Smooth muscle cell (in vitro differentiated cells): ENCODE measurements around the gene SRI. TPM values are rescaled to one million over a fixed set of nuclear protein-coding genes. Genes with fewer than 3 reads are reported as not detected.

ENCODE experiments used
- DNase-seq: peaks from one replicate; lab custom pipeline; 2025; ENCODE audit not compliant: unreplicated experiment; lab: John Stamatoyannopoulos, UW
- H2AFZ ChIP-seq: fragments of 200-600 bp; sonication (generic); 2 replicates; pipeline ENCODE4 v1.6.0; 2016; ENCODE audit warnings: antibody characterized with exemption, low read depth, mild to moderate bottlenecking
- H3F3A ChIP-seq: fragments of 200-600 bp; sonication (generic); 2 replicates; pipeline ENCODE4 v1.6.0; 2017; ENCODE audit warnings: antibody characterized with exemption, low read depth
- H3K27ac ChIP-seq: fragments of 200-600 bp; sonication (generic); 2 replicates; pipeline ENCODE4 v1.5.1; 2016; ENCODE audit warnings: low read depth, mild to moderate bottlenecking
- H3K27me3 ChIP-seq: fragments of 200-600 bp; sonication (generic); 2 replicates; pipeline ENCODE4 v1.6.1; 2016; ENCODE audit warnings: low read depth, mild to moderate bottlenecking
- H3K36me3 ChIP-seq: fragments of 200-600 bp; sonication (generic); 2 replicates; pipeline ENCODE4 v1.5.1; 2016; ENCODE audit warnings: low read depth
- H3K4me1 ChIP-seq: fragments of 200-600 bp; sonication (generic); 2 replicates; pipeline ENCODE4 v1.5.1; 2016; ENCODE audit warnings: low read depth
- H3K4me2 ChIP-seq: fragments of 200-600 bp; sonication (generic); 2 replicates; pipeline ENCODE4 v1.6.0; 2016; ENCODE audit warnings: mild to moderate bottlenecking
- H3K4me3 ChIP-seq: fragments of 200-600 bp; sonication (generic); 2 replicates; pipeline ENCODE4 v1.5.1; 2016; ENCODE audit warnings: mild to moderate bottlenecking
- H3K79me2 ChIP-seq: fragments of 200-600 bp; sonication (generic); 2 replicates; pipeline ENCODE4 v1.6.0; 2016; ENCODE audit warnings: low read depth, mild to moderate bottlenecking
- H3K9ac ChIP-seq: fragments of 200-600 bp; sonication (generic); 2 replicates; pipeline ENCODE4 v1.6.0; 2016; ENCODE audit warnings: low read depth
- H3K9me3 ChIP-seq: fragments of 200-600 bp; sonication (generic); replicated peaks from 2 replicates; pipeline ENCODE4 v1.5.1; 2016; ENCODE audit warnings: low read depth
- H4K20me1 ChIP-seq: fragments of 200-600 bp; sonication (generic); 2 replicates; pipeline ENCODE4 v1.6.0; 2016; ENCODE audit warnings: low read depth
- CTCF ChIP-seq: fragments of 200-600 bp; sonication (generic); IDR thresholded peaks from 2 replicates; pipeline ENCODE4 v1.5.1; 2017; ENCODE audit warnings: borderline replicate concordance, mild to moderate bottlenecking, antibody characterized with exemption; ENCODE audit not compliant: insufficient read depth, poor library complexity, severe bottlenecking
- WGBS: methylation state at CpG from one replicate; pipeline ENCODE4 v1.1.7; 2016; ENCODE audit warnings: low lambda C conversion rate; 5-methylcytosine and 5-hydroxymethylcytosine counted together
- polyA plus RNA-seq: library from polyadenylated mRNA; unstranded; fragments of >200 nt; fragmentation: Nextera tagmentation; extraction: Ambion mirVana; gene quantifications from 2 replicates; pipeline ENCODE4 v1.2.1, GENCODE V29; 2016
- total RNA-seq: library from RNA; depleted of rRNA; stranded (reverse); fragments of >200 nt; gene quantifications from 2 replicates; pipeline ENCODE4 v1.2.3, GENCODE V29; 2014

Gene SRI
- total and polyA plus RNA-seq, 2 experiments from 2014 or later = 75.2 to 175 TPM

- no peaks in the 10 kb centered on the region for H3F3A ChIP-seq
- no peak overlapping the region for H3K4me3 ChIP-seq
- no peak overlapping the region for H2AFZ ChIP-seq
- H4K20me1 ChIP-seq = peaks cover 23% of the 10 kb centered on the region
- H3K4me2 ChIP-seq = no peak overlapping the region
- H3K9me3 ChIP-seq = no peaks in the 10 kb centered on the region
- H3K27me3 ChIP-seq = no peaks in the 10 kb centered on the region
- no peak for TF ChIP-seq CTCF
- WGBS = 100% methylated on average over 1 of the region's 1 CpG
- H3K4me1 ChIP-seq = peaks cover 2% of the 10 kb centered on the region
- no peak for DNase-seq
- H3K36me3 ChIP-seq = peaks cover 10% of the 10 kb centered on the region
- H3K27ac ChIP-seq = no peak overlapping the region
- H3K9ac ChIP-seq = no peak overlapping the region
- peaks cover 24% of the 10 kb centered on the region for H3K79me2 ChIP-seq
Observed at GRCh38 chr7:88212918-88213317, 6.9 kb downstream of the SRI start.

- Histone ChIP-seq H3K4me1 (no peaks in the 10 kb centered on the region), H3K9me3 (no peaks in the 10 kb centered on the region), H3F3A (no peaks in the 10 kb centered on the region), H3K27me3 (no peaks in the 10 kb centered on the region), H3K79me2 (no peaks in the 10 kb centered on the region), H2AFZ (no peak overlapping the region), H3K27ac (no peak overlapping the region), H3K4me2 (no peak overlapping the region), H3K36me3 (peaks cover 18% of the 10 kb centered on the region), H3K4me3 (no peak overlapping the region), H4K20me1 (no peaks in the 10 kb centered on the region), H3K9ac (no peak overlapping the region)
- no peak for TF ChIP-seq CTCF
- WGBS = 95% methylated on average over 3 of the region's 3 CpGs
- no peak for DNase-seq
Observed at GRCh38 chr7:88208521-88208920, 11.3 kb downstream of the SRI start.

- Histone ChIP-seq H3K9me3 (no peaks in the 10 kb centered on the region), H3F3A (no peaks in the 10 kb centered on the region), H2AFZ (no peak overlapping the region), H3K79me2 (no peaks in the 10 kb centered on the region), H3K27me3 (no peaks in the 10 kb centered on the region), H3K4me3 (no peak overlapping the region), H3K4me1 (peaks cover 4% of the 10 kb centered on the region), H3K9ac (no peak overlapping the region), H4K20me1 (no peaks in the 10 kb centered on the region), H3K27ac (no peak overlapping the region), H3K4me2 (no peak overlapping the region), H3K36me3 (peaks cover 18% of the 10 kb centered on the region)
- WGBS = 96% methylated on average over 4 of the region's 4 CpGs
- no peak for DNase-seq
- no peak for TF ChIP-seq CTCF
Observed at GRCh38 chr7:88206254-88206653, 13.6 kb downstream of the SRI start.

GRCh38 chr7:88205179-88205578 lies 14.7 kb downstream of the SRI start:
- no peaks in the 10 kb centered on the region for H3F3A ChIP-seq
- H4K20me1 ChIP-seq = no peaks in the 10 kb centered on the region
- H3K27ac ChIP-seq = no peak overlapping the region
- DNase-seq = no peak
- H3K36me3 ChIP-seq = peaks cover 18% of the 10 kb centered on the region
- no peak overlapping the region for H3K4me2 ChIP-seq
- H3K9ac ChIP-seq = no peak overlapping the region
- no peaks in the 10 kb centered on the region for H3K9me3 ChIP-seq
- no peak overlapping the region for H3K4me3 ChIP-seq
- peaks cover 7% of the 10 kb centered on the region for H3K4me1 ChIP-seq
- H3K27me3 ChIP-seq = no peaks in the 10 kb centered on the region
- no peak for TF ChIP-seq CTCF
- no peaks in the 10 kb centered on the region for H3K79me2 ChIP-seq
- H2AFZ ChIP-seq = no peak overlapping the region
